GM23338 (cell line): ENCODE results near the gene TSSC4. TPM values are rescaled to one million over a fixed set of nuclear protein-coding genes. Genes with fewer than 3 reads are reported as not detected.

Experiments
- ATAC-seq: fragments of 200-7000 bp; cut with Tn5 transposase; 3 replicates; pipeline ENCODE4 v1.9.1; 2020
- DNase-seq: peaks from one replicate; pipeline ENCODE4 v3.0.0-alpha.2; 2015; ENCODE audit warnings: low spot score
- H2AFZ ChIP-seq: fragments of 200-600 bp; sonication (generic); 2 replicates; pipeline ENCODE4 v1.8.0; 2016; ENCODE audit warnings: antibody characterized with exemption, mild to moderate bottlenecking, moderate library complexity
- H3F3A ChIP-seq: fragments of 200-600 bp; sonication (generic); replicated peaks from 2 replicates; pipeline ENCODE4 v1.8.0; 2017; ENCODE audit warnings: antibody characterized with exemption, mixed run types, low read depth
- H3K27ac ChIP-seq: fragments of 200-600 bp; sonication (generic); 2 replicates; pipeline ENCODE4 v1.6.1; 2016; ENCODE audit warnings: low read depth
- H3K27me3 ChIP-seq: fragments of 200-600 bp; sonication (generic); 2 replicates; pipeline ENCODE4 v1.8.0; 2016; ENCODE audit warnings: mild to moderate bottlenecking, mixed run types, moderate library complexity; ENCODE audit not compliant: insufficient read depth
- H3K36me3 ChIP-seq: fragments of 200-600 bp; sonication (generic); 2 replicates; pipeline ENCODE4 v1.8.0; 2016; ENCODE audit warnings: mild to moderate bottlenecking; ENCODE audit not compliant: insufficient read depth
- H3K4me1 ChIP-seq: fragments of 200-600 bp; sonication (generic); 2 replicates; pipeline ENCODE4 v1.8.0; 2016; ENCODE audit warnings: mild to moderate bottlenecking, moderate library complexity; ENCODE audit not compliant: insufficient read depth
- H3K4me2 ChIP-seq: fragments of 200-600 bp; sonication (generic); 2 replicates; pipeline ENCODE4 v1.7.1; 2017; ENCODE audit warnings: mixed run types
- H3K4me3 ChIP-seq: fragments of 200-600 bp; sonication (generic); 2 replicates; pipeline ENCODE4 v1.6.1; 2016; ENCODE audit warnings: mixed run types
- H3K79me2 ChIP-seq: fragments of 200-600 bp; sonication (generic); replicated peaks from 2 replicates; pipeline ENCODE4 v1.8.0; 2017; ENCODE audit warnings: mild to moderate bottlenecking; ENCODE audit not compliant: insufficient read depth
- H3K9me2 ChIP-seq: fragments of 200-600 bp; sonication (generic); 2 replicates; pipeline ENCODE4 v1.8.0; 2017; ENCODE audit not compliant: insufficient read depth
- H4K20me1 ChIP-seq: fragments of 200-600 bp; sonication (generic); replicated peaks from 2 replicates; pipeline ENCODE4 v1.8.0; 2017; ENCODE audit warnings: mild to moderate bottlenecking; ENCODE audit not compliant: insufficient read depth
- H3K27ac Mint-ChIP-seq: 2 replicates; pipeline ENCODE4 v1.8.0; 2020; ENCODE audit warnings: inconsistent platforms, mild to moderate bottlenecking, moderate library complexity, mixed read lengths
- H3K27me3 Mint-ChIP-seq: 3 replicates; pipeline ENCODE4 v1.8.0; 2022; ENCODE audit warnings: low read depth, mild to moderate bottlenecking, moderate library complexity, mixed read lengths, inconsistent platforms; ENCODE audit not compliant: insufficient read depth, poor library complexity
- H3K36me3 Mint-ChIP-seq: 3 replicates; pipeline ENCODE4 v1.8.0; 2021; ENCODE audit warnings: low read depth, mild to moderate bottlenecking, inconsistent platforms, moderate library complexity, mixed read lengths
- H3K4me1 Mint-ChIP-seq: 3 replicates; pipeline ENCODE4 v1.8.0; 2020; ENCODE audit warnings: mild to moderate bottlenecking, inconsistent platforms, mixed read lengths
- H3K4me3 Mint-ChIP-seq: 3 replicates; pipeline ENCODE4 v1.8.0; 2021; ENCODE audit warnings: moderate library complexity, mild to moderate bottlenecking, inconsistent platforms, mixed read lengths
- H3K9me3 Mint-ChIP-seq: 3 replicates; pipeline ENCODE4 v1.8.0; 2020; ENCODE audit warnings: moderate library complexity, mild to moderate bottlenecking, inconsistent platforms, mixed read lengths
- CREB1 ChIP-seq: fragments of 250-450 bp; sonication (Bioruptor Pico); IDR thresholded peaks from 2 replicates; pipeline ENCODE4 v1.5.0; 2020; ENCODE audit warnings: low read depth, mild to moderate bottlenecking, moderate library complexity
- CTCF ChIP-seq, 2 experiments: fragments of 200-600 bp in 1 of 2; sonication (generic) in 1 of 2; conservative IDR thresholded peaks; 2 replicates each; pipeline versions ENCODE4 v1.5.1 to v1.6.1; 2016 to 2017; ENCODE audit warnings: antibody characterized with exemption in 2 of 2, low read depth in 2 of 2, mild to moderate bottlenecking in 2 of 2, moderate library complexity in 1 of 2
- ETS1 ChIP-seq: IDR thresholded peaks from 2 replicates; pipeline ENCODE4 v1.6.1; 2016; ENCODE audit warnings: antibody characterized with exemption
- EZH2 ChIP-seq: fragments of 200-600 bp; sonication (generic); IDR thresholded peaks from one replicate; pipeline ENCODE4 v1.8.0; 2017; ENCODE audit warnings: antibody characterized with exemption, mild to moderate bottlenecking, low read depth; ENCODE audit not compliant: unreplicated experiment
- EZH2phosphoT487 ChIP-seq: fragments of 200-600 bp; sonication (generic); IDR thresholded peaks from one replicate; pipeline ENCODE4 v1.8.1; 2018; ENCODE audit warnings: antibody characterized with exemption; ENCODE audit not compliant: unreplicated experiment
- JUNB ChIP-seq: IDR thresholded peaks from one replicate; pipeline ENCODE4 v1.6.1; 2016; ENCODE audit warnings: antibody characterized with exemption; ENCODE audit not compliant: unreplicated experiment
- NANOG ChIP-seq: IDR thresholded peaks from 2 replicates; pipeline ENCODE4 v1.6.1; 2016; ENCODE audit warnings: antibody characterized with exemption, borderline replicate concordance
- POLR2AphosphoS5 ChIP-seq: IDR thresholded peaks from 2 replicates; pipeline ENCODE4 v1.6.1; 2016; ENCODE audit warnings: antibody characterized with exemption, low read depth
- REST ChIP-seq: IDR thresholded peaks from one replicate; pipeline ENCODE4 v1.6.1; 2018; ENCODE audit warnings: antibody characterized with exemption; ENCODE audit not compliant: unreplicated experiment
- STAT1 ChIP-seq: IDR thresholded peaks from one replicate; pipeline ENCODE4 v1.6.1; 2016; ENCODE audit warnings: antibody characterized with exemption; ENCODE audit not compliant: unreplicated experiment
- ZNF114 ChIP-seq: fragments of 250-450 bp; sonication (Bioruptor Pico); IDR thresholded peaks from 2 replicates; pipeline ENCODE4 v1.5.0; 2020; ENCODE audit warnings: mild to moderate bottlenecking, moderate library complexity
- ZNF331 ChIP-seq: fragments of 250-450 bp; sonication (Bioruptor Pico); IDR thresholded peaks from 2 replicates; pipeline ENCODE4 v1.5.0; 2020; ENCODE audit warnings: low read depth, mild to moderate bottlenecking, moderate library complexity
- ZNF462 ChIP-seq: fragments of 250-450 bp; sonication (Bioruptor Pico); IDR thresholded peaks from 2 replicates; pipeline ENCODE4 v1.5.0; 2020; ENCODE audit warnings: mild to moderate bottlenecking, moderate library complexity
- polyA plus RNA-seq: library from polyadenylated mRNA; unstranded; fragments of >200 nt; fragmentation: Nextera tagmentation; extraction: Ambion mirVana; gene quantifications from 2 replicates; pipeline ENCODE4 v1.2.1, GENCODE V29; 2016
- total RNA-seq: library from RNA; depleted of rRNA; stranded (reverse); fragments of >200 nt; shearing (Covaris generic); gene quantifications from 2 replicates; pipeline ENCODE4 v1.2.3, GENCODE V29; 2014

Gene TSSC4
- total and polyA plus RNA-seq, 2 experiments from 2014 or later, result 27.5 to 44.3 TPM

DNA sequence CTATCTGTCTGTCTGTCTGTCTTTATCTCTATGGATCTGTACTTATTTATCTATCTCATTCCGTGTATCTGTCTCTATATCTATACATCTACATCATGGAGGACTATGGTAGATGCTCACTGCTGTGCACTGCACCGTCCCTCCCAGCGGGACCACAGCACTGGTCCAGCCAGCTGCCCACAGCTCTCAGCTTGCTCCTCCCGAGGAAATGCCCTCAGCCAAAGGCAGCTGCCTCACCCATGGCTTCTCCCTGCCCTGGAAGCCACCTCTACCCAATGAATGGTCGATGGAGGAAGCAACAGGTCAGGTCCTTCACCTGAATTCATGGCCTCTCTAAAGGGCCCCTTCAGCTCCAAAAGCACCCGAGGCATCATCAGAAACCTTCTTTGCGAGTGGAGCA, 38.1 kb upstream of the TSSC4 start:
- no peak for TF ChIP-seq ZNF114 (CRISPR knock-in tag)
- TF ChIP-seq EZH2, result no peak
- no peak for TF ChIP-seq NANOG
- TF ChIP-seq STAT1, result no peak
- TF ChIP-seq REST, result no peak
- no peak for TF ChIP-seq ZNF331 (CRISPR knock-in tag)
- TF ChIP-seq CTCF (conservative IDR thresholded peaks at IDR 0.05; ENCODE audit: low read depth in 2 of 2), result no peak
- TF ChIP-seq CREB1 (CRISPR knock-in tag), result no peak
- no peak for TF ChIP-seq ZNF462
- no peak for TF ChIP-seq EZH2phosphoT487
- TF ChIP-seq ETS1, result no peak
- no peak for TF ChIP-seq POLR2AphosphoS5
- TF ChIP-seq JUNB, result no peak
- no peaks in the 10 kb centered on the region for H3K27me3 ChIP-seq
- H3K79me2 ChIP-seq, result no peaks in the 10 kb centered on the region
- H4K20me1 ChIP-seq, result no peaks in the 10 kb centered on the region
- H2AFZ ChIP-seq, result no peak overlapping the region
- H3K4me2 ChIP-seq, result no peak overlapping the region
- Mint-ChIP-seq H3K27ac (no peak overlapping the region), H3K4me3 (no peak overlapping the region), H3K9me3 (no peaks in the 10 kb centered on the region; the same call in 2 of the 3 replicates), H3K36me3 (no peaks in the 10 kb centered on the region; the same call in 2 of the 3 replicates), H3K4me1 (no peaks in the 10 kb centered on the region), H3K27me3 (peaks cover 4% of the 10 kb centered on the region)
- H3K27ac ChIP-seq, result no peak overlapping the region
- no peak for ATAC-seq
- DNase-seq, result no peak
- no peaks in the 10 kb centered on the region for H3K4me1 ChIP-seq
- no peaks in the 10 kb centered on the region for H3F3A ChIP-seq
- H3K36me3 ChIP-seq, result no peaks in the 10 kb centered on the region
- H3K4me3 ChIP-seq, result no peak overlapping the region
- no peaks in the 10 kb centered on the region for H3K9me2 ChIP-seq
